ENCODE data around the gene SHROOM3. TPM values are rescaled to one million over a fixed set of nuclear protein-coding genes. Genes with fewer than 3 reads are reported as not detected.

Gene SHROOM3
- total and polyA plus RNA-seq, 8 donors = 6.1 to 212 (median 77.6) TPM

DNA sequence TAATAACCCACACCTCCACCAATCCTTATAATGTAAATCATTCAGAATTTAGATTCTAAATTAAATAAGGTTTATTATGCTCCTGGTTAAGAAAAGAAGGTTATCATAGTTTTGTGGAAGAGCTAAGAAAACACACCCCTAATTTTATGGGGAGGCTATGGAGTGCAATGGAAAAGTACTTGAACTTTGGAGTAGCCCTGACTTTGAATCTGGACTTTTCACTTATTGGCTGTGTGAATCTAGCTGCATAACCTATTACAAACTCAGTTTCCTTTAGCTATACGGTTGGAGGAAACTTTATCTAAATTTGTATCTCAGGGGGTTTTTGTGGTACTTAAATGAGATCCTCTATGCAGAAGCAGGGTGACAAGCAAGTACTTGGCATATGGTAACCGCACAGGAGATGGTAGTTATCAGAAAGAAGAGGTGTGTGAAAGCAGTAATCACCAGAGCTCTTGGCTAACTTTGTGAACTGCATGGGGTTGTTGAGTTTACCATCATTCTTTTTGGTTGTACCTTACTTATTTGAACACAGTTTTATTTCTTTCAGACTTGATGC, 143.1 kb downstream of the SHROOM3 start:
- Histone ChIP-seq H3K27ac (no peak overlapping the region), H3K9me3 (no peaks in the 10 kb centered on the region), H3K4me1 (no peaks in the 10 kb centered on the region), H3K27me3 (no peaks in the 10 kb centered on the region), H3K36me3 (no peaks in the 10 kb centered on the region), H3K4me3 (no peak overlapping the region)
- WGBS, 5 donors = 66 to 70% (median 67%) methylated on average over 2 of the region's 2 CpGs
- intact Hi-C loops (cut with DNase I; ENCODE audit: low total_unique reads) = no loop called here
- TF ChIP-seq POLR2A (IDR thresholded peaks at IDR 0.05) (no peak), POLR2AphosphoS5 (IDR thresholded peaks at IDR 0.05) (no peak), EP300 (IDR thresholded peaks at IDR 0.05) (no peak)
- TF ChIP-seq, protein P1, sequence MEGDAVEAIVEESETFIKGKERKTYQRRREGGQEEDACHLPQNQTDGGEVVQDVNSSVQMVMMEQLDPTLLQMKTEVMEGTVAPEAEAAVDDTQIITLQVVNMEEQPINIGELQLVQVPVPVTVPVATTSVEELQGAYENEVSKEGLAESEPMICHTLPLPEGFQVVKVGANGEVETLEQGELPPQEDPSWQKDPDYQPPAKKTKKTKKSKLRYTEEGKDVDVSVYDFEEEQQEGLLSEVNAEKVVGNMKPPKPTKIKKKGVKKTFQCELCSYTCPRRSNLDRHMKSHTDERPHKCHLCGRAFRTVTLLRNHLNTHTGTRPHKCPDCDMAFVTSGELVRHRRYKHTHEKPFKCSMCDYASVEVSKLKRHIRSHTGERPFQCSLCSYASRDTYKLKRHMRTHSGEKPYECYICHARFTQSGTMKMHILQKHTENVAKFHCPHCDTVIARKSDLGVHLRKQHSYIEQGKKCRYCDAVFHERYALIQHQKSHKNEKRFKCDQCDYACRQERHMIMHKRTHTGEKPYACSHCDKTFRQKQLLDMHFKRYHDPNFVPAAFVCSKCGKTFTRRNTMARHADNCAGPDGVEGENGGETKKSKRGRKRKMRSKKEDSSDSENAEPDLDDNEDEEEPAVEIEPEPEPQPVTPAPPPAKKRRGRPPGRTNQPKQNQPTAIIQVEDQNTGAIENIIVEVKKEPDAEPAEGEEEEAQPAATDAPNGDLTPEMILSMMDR (IDR thresholded peaks at IDR 0.05) = no peak
- DNase-seq = no peak

- H3K4me3 ChIP-seq = no peak overlapping the region
- WGBS, 5 donors = 59 to 72% (median 60%) methylated on average over 14 of the region's 14 CpGs
- peak in 1 of 2 donors; percentile 69 for DNase-seq
- intact Hi-C loops (cut with DNase I; ENCODE audit: low total_unique reads) = no loop called here
- no peak overlapping the region for H3K27ac ChIP-seq
- H3K9me3 ChIP-seq = no peaks in the 10 kb centered on the region
- no peaks in the 10 kb centered on the region for H3K36me3 ChIP-seq
- no peaks in the 10 kb centered on the region for H3K4me1 ChIP-seq
- H3K27me3 ChIP-seq = no peaks in the 10 kb centered on the region
- TF ChIP-seq EP300 (IDR thresholded peaks at IDR 0.05) (no peak), POLR2AphosphoS5 (IDR thresholded peaks at IDR 0.05) (no peak), POLR2A (IDR thresholded peaks at IDR 0.05) (no peak)
- TF ChIP-seq, protein P1 (IDR thresholded peaks at IDR 0.05) = no peak
Observed at GRCh38 chr4:76579596-76580375, 144.8 kb downstream of the SHROOM3 start.

- no peaks in the 10 kb centered on the region for H3K36me3 ChIP-seq
- H3K27ac ChIP-seq = no peak overlapping the region
- intact Hi-C loops (cut with DNase I; ENCODE audit: low total_unique reads) = no loop called here
- DNase-seq = no peak
- peaks cover 0 to 6% (median 5%) of the 10 kb centered on the region in 3 donors for H3K27me3 ChIP-seq
- no peak for TF ChIP-seq POLR2AphosphoS5 (IDR thresholded peaks at IDR 0.05)
- no peak for TF ChIP-seq EP300 (IDR thresholded peaks at IDR 0.05)
- TF ChIP-seq POLR2A (IDR thresholded peaks at IDR 0.05) = no peak
- TF ChIP-seq, protein P1 (IDR thresholded peaks at IDR 0.05) = no peak
- H3K4me3 ChIP-seq = no peak overlapping the region
- H3K9me3 ChIP-seq = no peaks in the 10 kb centered on the region
- 91 to 96% (median 94%) methylated on average over 4 of the region's 4 CpGs for WGBS, 5 donors
- peaks cover 0 to 9% (median 3%) of the 10 kb centered on the region in 4 donors for H3K4me1 ChIP-seq
Observed at GRCh38 chr4:76581077-76581962, 146.3 kb downstream of the SHROOM3 start.

All from stomach (tissue), 9 donors.